HG03108 (cell line): ENCODE measurements around the gene LCN10.
"Not testable (repeated sequence)": the region's sequence is repeated elsewhere in the genome, so short reads cannot be mapped to it uniquely, and the experiment has no call there.

Experiments
- ATAC-seq: cut with Tn5 transposase; IDR thresholded peaks from one replicate; pipeline ENCODE4 v1.9.1; 2021; ENCODE audit warnings: moderate library complexity; ENCODE audit not compliant: unreplicated experiment

Gene LCN10

DNA sequence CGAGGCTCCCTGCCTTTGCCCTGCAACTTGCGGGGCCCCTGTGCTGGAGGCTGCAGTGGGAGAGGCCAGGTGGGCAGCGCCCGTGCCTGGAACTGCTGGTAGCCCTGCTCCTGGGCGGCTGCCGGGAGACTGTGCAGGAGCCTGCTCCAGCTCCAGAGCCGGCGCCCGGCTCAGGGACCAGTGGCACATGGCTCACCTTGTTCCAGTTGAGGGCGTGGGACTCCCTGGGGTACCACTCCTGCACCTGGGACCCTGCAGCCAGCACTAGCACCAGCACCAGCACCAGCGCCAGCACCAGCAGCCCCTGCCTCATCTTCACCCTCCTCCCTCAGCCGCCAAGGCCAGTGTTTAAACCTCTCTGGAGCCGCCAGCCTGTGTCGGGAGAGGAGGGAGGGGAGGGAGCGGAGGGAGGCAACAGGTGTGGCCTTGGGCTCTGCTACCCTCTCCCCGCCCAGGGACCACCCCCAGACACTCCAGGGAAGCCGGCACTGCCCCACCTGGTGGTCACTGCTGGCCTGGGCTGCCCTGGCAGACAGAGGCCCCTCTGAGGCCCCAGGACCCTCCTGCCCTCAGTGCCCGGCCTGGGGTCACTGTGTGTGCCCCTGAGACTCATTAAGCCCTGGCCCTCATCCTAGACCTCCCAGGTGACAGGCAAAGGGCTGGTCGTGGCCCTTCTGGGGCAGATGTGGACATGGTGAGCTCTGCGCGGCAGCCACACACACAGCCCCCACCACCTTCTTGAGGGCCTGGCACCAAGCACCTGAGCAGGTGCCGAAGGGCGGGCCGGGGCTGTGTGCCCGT is at the start of gene LCN10:
Gene LCN10, minus strand, starts transcription at position 350 of the 801 bp plus-strand sequence. Its CDS starts 37 bp downstream, at position 313.
- no peak for ATAC-seq

GRCh38 chr9:136791516-136792276 is 49.0 kb upstream of the LCN10 start:
- ATAC-seq: no peak

DNA sequence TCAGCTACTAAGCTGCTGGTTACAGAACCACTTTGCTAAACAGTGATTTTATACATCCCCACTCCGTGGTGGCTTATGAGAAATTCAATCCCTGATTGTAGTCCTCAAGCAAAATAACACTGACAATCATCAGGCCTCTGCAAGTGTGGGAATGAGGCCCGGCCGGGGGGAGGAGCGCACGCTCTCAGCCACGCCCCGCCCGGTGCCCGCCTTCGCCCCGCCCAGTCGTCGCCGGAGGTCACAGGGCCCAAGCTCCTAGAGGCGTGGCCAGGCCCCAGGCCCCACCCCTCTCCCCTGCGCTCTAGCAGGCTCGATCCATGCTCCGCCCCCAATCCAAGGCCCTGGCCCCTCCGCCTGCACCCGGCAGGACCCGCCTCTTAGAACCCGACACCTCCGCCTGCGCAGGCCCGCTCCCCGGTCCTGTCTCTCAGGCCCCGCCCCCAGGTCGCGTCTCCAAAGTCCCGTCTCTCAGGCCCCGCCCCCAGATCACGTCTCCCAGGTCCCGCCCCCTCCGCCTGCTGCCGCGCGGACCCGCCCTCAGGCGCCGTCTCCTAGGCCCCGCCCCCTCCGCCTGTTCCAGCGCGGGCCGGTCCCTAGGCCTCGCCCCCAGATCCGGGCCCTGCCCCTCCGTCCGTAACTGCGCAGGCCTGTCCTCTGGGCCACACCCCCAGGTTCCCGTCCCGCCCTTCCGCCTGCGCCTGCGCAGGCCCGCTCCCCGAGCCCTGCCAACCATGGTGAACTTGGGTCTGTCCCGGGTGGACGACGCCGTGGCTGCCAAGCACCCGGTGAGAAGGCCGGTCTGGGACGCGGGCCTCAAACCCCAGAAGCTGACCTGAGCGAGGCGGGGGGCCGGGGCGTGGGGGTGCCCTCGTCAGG is 48.1 kb upstream of the LCN10 start, which contains the start of gene TMEM141:
Gene TMEM141, plus strand, starts transcription at position 705 of the 876 bp plus-strand sequence. Its CDS starts 27 bp downstream, at position 732.
- peak; percentile 82 for ATAC-seq

- ATAC-seq: no peak
These were observed 46.8 kb upstream of the LCN10 start for GRCh38 chr9:136789523-136789937.

GRCh38 chr9:136788644-136789522 is 46.1 kb upstream of the LCN10 start:
- ATAC-seq: not testable (repeated sequence)

DNA sequence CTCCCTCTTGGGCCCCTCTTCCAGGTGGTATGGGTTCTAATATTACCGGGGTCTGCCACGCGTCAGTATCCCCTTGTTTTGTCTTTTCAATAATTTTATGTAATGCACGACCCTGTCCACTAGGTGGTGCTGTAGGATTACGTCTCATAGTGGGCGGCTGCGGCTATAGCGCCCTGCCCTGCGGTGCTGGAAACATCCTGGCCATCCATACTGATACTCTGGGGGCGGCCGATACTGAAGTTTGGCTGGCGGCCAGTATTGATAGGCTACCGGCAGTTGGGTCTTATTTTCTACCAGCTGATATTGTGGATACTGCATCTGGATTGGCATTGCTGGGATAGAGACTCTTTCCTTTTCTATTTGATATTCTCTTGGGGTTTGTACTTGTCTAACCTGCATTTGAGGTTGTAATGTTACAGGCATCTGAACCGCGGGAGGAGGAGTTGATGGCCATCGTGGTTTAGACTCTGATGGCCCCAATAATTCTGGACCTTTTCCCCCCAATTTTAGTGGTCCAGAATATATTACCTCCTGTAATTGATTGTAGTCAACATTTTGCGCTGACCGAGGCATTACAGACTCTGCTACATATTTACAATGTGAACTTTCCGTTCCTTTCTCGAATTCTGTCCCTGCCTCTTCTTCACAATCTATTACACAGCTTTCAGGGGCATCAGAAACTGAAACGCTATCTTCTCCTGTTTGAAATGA is 45.1 kb upstream of the LCN10 start:
- no peak for ATAC-seq

DNA sequence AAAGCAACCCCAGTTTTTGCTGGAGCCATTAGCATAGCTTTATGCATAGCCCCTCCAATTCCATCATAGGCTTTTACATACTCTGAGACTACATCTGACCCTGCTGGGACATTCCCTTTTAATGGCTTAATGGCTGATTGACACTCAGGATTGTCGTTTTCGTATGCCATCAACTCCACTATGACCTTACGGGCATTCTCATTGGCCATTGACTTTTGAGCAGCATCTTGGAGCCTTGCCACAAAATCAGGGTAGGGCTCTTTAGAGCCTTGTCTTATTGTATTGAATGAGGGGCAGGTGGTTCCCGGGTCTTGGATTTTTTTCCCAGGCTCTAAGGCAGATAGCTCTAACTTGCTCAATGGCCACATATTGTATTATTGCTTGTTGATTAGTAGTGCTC is 44.2 kb upstream of the LCN10 start:
- ATAC-seq: not testable (repeated sequence)

DNA sequence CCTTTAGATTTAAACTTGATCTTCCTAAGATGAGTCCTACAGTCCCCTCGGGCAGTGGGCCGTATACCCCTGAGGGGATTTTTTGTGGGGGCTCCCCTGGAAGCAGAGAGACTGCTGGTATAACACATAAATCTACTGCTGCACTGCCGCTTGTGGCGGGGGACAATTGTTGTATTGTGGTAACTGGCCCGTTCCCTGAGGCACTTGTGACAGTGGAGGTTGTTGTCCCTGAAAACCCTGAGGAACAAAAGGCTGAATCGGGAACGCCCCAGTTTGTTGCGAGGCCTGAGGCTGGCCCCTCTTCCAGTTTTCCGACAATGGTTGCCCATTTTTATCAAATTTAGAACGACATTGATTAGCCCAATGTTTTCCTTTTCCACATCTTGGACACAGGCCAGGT is 43.7 kb upstream of the LCN10 start:
- ATAC-seq: no peak

- ATAC-seq: not testable (repeated sequence)
These were observed 43.0 kb upstream of the LCN10 start for GRCh38 chr9:136785565-136786355.

DNA sequence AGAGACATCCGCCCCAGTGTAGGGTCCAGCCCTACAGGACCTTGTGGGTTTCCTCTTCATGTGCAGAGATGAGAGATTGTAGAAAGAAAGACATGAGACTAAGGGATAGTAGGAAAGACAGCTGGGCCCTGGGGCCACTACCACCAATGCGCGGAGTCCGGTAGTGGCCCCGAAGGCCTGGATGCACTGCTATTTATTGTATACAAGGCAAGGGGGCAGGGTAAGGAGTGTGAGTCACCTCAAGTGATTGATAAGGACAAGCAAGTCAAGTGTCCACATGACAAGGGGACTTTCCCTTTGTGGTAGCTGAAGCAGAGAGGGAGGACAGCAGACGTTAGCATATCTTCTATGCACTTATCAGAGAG is 42.2 kb upstream of the LCN10 start:
- no peak for ATAC-seq

DNA sequence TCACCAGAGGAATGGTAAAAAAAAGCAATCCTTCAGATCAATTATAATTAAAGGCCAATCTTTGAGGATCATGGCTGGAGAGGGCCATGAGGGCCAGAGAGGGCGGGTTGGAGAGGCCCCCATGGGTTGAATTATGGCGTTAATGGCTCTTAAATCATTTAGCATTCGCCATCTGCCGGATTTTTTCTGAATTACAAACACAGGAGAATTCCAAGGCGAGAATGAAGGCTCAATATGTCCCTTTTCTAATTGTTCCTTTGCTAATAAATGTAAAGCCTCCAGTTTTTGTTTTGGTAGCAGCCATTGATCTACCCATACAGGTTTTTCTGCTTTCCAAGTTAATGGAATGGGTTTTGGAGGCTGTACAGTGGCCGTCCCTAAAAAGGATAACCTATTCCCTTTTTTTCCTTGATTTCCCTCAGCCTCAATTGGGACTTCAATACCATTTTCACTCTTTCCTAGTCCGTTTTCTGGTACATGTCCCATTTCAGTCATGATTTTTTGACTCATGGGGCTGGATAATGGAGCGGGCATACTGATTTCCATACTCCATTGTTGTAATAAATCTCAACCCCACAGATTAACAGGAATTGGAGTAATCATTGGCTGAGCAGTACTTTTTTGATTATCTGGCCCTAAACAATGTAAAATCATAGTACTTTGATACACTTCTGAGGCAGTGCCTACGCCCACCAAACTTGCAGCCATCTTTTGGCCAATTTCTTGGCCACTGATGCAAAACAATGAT is 41.7 kb upstream of the LCN10 start:
- no peak for ATAC-seq

- ATAC-seq: no peak
These were observed 39.7 kb upstream of the LCN10 start for GRCh38 chr9:136782452-136782851.

DNA sequence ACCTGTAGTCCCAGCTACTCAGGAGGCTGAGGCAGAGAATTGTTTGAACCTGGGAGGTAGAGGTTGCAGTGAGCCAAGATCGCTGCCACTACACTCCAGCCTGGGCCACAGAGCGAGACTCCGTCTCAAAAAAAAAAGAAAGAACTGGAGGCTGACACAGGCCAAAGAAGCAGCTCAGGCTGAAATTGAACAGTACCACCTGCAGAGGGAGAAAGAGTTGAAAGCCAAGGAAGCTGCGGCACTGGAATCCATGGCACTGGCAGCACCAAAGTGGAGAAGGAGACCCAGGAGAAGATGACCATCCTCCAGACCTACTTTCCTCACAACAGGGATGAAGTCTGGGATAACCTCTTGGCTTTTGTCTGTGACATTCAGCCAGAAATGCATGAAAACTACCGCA is 37.1 kb upstream of the LCN10 start:
- no peak for ATAC-seq

- ATAC-seq: no peak
These were observed 34.6 kb upstream of the LCN10 start for GRCh38 chr9:136777359-136777758.

- no peak for ATAC-seq
These were observed 34.2 kb upstream of the LCN10 start for GRCh38 chr9:136776947-136777346.

- no peak for ATAC-seq
These were observed 32.5 kb upstream of the LCN10 start for GRCh38 chr9:136775191-136775590.

DNA sequence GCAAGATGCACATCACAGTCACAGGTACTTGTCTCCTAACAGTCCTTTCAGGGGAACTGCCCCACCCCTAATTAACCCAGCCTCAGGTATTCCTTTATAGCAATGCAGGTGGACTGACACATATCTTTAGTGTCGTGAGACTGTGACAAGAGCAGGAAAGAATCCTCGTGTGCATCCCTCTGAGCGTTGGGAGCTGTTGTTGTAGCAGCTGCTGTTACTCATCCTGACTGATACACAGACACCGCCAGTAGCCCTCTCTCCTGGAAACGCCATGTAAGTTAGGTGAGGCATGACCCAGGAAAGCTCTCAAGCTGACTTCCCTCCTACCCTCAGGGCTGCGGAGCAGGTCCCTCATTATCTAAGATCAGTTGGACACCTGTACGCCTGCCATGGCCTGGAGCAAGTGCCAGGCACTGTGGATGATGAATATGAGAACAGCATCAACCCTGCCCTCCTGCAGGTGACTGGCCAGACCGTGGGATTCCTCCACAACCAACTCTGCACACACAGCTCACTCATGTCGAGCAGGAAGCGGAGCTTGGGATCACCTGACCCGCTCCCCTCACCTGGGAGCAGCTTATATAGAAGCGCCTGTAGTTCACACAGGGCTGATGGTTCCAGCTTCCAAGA is 31.8 kb upstream of the LCN10 start:
- no peak for ATAC-seq
